Stimulated activated CD4-positive, alpha-beta T cell treated with anti-CD3 and anti-CD28 coated beads, Interleukin-4, amount 100 ng/mL, for 48 hours (primary cell): Measurements from ENCODE around the gene MBLAC1.

ENCODE experiments used
- DNase-seq, 2 donors: peaks; one replicate each; pipeline ENCODE4 v3.0.0-alpha.2; 2020; ENCODE audit warnings: low read depth in 2 of 2

Gene MBLAC1

DNA sequence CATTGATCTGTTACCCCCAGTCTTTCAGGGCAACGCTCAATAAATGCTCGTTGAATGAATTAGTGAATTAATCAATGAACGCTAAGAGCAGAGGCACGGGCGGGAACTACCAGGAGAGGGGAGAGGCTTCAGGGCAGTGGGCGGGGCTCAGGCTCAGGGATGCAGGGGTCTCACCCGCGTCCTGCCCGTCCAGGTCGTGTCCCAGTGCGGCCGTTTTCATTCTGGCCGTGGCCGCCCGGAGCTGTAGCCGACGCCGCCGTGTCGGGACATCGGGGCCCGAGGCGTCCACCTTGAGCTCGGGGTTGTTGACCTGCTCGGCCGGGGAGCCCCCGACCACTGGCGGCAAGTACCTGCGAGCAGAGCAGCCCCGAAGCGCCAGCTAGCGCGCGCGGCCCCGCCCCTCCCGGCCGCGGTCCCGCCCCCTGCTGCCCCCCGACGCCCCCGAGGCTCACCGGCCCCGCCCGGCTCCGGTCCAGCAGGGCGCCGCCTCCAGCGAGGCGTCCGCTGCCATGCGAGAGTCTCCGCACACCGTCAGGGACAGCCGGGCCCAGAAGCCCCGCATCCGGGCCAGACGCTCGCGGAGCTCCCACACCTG, 44.4 kb downstream of the MBLAC1 start:
- no peak for DNase-seq

DNA sequence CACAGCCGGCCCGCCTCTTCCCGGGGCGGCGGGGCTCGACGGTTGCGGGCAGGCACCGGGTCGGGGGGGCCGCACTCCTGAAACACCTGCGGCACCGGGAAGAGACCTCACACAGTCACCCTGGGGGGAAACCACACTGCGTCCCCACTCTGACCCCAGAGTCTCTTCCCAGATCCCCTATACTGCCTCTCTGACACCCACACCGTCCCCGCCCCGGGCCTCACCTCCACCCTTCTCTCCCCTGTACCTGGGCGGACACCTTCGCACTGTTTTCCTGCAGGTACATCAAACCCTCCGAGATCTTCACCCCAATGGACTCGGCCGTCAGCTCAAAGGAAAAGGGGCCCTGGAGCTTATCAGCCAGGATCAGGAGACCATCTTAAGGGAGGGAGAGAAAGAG, 45.1 kb downstream of the MBLAC1 start:
- DNase-seq: no peak

DNA sequence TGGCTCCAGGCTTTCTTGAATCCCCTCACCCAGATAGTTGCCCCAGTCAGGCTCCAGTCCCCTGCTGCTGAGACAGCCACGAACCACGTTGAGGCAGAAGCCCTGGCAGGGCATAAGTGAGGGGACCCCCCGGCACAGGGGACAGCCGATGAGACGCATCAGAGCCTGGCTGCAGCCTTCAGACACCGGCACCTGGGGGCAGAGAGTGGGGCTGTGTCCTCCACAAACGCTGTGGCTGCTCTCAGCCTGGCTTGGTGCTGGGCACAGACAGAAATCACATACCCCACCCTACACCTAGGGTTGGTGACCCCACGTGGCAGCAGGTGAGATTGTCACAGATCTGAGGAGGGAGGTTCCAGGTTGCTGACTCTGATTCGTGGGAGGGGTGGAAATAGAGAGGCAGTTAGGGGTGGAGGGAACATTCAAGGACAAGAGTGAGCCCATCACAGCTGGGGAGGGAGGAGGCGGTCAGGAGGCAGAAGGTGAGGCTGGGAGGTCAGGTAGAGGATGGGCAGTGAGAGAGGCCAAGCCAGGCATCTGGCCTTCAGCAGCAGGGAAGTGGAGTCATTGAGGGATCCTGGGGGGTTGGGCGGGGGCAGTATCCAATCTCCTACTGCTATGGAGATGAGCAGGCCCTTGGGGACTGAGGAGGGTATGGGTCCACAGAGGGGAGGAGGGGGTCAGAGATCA, 47.2 kb downstream of the MBLAC1 start:
- no peak for DNase-seq

DNA sequence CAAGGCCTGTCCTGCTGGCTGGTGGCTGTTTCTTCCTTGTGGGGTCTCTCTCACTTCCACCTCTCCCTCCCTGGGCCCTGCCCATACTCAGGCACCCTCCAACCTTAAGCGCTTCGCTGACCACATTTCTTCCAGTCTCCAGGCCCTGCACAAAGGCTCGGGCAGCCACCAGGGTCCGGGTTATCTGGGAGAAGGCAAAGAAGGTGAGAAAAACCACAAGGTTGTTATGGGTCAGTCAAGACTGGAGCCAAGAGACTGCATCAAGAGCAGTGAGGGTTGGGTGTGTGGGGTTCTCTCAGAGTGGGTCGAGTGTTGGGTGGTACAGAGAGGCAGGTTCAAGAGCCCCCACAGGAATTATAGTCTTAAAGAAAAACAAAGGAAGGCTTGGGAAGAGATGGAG, 47.8 kb downstream of the MBLAC1 start:
- no peak for DNase-seq

DNA sequence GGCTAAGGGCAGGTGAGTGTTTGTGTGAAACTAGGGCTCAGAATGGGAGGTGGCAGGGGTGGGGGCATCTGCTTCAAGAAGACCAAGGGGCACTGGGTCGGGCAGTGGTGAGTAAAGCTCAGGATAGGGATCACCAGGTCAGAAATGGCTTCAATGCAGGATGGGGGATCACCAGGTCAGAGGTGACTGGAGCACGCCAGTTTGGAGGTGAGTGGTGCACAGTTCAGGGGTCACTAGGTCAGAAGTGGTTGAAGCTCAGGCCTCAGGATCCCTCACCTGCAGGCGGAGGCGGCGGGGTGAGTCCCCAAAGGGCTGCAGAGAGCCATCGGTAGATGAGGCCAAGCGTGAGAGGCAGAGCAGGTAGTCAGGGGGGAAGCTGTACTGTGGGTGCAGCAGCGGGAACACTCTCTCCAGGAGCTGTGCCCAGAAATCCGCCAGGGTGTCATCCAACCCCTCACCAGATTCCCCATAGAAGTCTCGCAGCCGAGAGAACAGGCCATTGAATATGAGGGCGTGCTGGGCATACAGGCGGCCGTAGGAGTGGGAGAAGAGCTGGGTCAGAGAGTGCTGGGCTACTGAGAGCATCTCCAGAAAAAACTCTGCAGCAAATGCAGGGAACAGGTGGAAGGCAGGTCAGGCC, 48.6 kb downstream of the MBLAC1 start:
- no peak for DNase-seq

DNA sequence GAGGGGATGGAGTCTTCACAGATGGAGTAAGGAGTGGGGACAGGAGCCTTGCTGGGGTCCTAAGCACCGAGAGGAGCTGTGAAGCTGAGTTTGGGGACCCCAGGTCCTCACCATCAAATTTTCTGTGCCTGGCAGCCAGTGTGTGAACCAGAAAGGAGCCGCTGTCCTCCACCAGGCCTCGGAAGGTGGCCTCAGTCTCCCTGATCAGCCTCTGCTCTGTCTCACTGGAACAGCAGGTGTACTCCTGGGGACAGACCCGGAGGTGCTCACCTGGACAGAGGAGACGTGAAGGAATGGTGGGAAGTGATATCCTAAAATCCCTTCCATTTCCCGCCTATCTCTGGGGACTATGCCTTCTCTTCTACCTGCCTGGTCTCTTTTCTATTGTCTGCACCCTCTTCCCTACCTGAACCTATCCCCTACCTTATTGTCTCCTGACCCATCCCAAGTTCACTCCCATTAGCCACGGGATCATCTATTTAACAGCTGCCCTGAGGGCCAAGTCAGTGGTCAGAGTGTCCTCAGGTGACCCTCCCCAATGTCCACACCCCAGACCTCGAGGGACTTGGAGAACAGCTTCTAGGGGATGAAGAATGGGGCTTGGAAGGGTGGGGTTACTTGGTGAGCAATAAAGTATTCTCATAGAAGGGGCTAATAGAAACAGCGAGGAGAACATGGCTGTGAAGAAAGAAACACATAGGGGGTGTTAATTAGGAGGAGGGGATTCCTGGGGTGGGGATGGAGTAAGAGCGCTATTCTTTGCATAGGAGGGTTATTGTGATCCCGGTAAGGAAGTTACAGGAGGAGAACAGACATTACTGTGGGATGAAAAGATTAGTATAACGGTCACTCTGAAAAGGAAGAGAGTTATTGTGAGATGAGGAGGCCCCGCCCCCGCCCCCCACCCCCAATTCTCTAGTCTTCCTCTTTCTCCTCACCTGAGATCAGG, 49.6 kb downstream of the MBLAC1 start:
- DNase-seq: no peak

DNA sequence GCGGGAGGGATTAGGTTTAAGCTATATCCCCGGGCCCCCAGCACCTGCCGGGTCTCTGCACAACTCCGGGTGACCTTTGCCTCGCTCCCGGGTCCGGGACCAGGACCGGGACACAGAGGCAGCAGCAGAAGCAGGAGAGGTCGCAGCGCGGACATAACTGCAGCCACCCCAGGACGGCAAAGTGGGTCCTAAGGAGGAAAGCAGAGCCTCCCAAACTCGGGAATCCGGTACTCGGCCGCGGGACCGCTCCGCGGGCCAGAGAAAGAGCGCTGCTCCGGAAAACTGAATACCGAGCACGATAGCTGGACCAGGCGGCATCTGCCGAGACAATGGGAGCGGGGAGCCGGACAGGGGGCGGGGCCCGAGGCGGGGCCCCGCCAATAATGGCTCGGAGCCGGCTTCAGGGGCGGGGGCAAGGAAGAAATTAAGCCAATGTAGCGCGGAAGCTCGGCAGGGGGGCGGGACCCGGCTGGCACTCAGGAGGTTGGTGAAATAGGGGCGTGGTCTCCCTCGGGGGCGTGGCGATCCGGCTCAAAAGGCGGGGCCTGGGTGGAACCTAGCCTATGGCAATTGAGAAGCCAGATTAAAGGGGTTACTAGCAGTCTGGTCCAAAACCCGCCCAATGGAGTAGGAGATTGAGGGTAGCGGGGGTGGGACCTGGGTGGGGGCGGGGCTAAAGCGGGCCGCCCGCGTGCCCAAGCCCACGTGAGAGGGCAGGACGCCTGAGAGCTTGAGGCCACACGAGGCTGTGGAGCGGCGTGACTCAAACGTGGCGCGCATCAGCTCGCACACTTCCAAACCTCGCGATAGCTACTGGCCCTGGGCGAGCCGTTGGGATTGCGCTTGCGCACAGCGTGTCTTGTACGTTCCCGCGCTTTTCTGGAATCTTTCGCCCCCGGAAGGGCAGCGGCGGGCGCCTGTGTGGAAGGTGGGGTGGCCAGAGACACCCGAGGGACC, 50.6 kb downstream of the MBLAC1 start, which contains the start of the genes GPC2 and STAG3:
GPC2 (minus strand) TSS at position 337 of the 957 bp plus-strand sequence; CDS start at position 155, 182 bp downstream.
STAG3 (plus strand) TSS at position 874 of the 957 bp plus-strand sequence. CDS start 2,639 bp downstream, outside the sequence.
- peak; percentile 96 to 99 for DNase-seq
